ENCODE data around the gene PRKACA.

PRKACA gene

GRCh38 chr19:14116525-14116917, 1.0 kb downstream of the PRKACA start:
- peak overlapping the region; percentile 85 to 100 for H3K27ac ChIP-seq
- no peak for DNase-seq (ENCODE audit: low spot score)
- H3K4me3 ChIP-seq = peak overlapping the region; percentile 98
- no peak for TF ChIP-seq CTCF (IDR thresholded peaks at IDR 0.05)

- no peak for TF ChIP-seq CTCF (IDR thresholded peaks at IDR 0.05)
- Histone ChIP-seq H3K27ac (peak overlapping the region; percentile 85 to 100), H3K4me3 (peak overlapping the region; percentile 98)
- DNase-seq (ENCODE audit: low spot score) = no peak
Observed at GRCh38 chr19:14115756-14116155, 1.8 kb downstream of the PRKACA start.

GRCh38 chr19:14114854-14115253, 2.7 kb downstream of the PRKACA start:
- Histone ChIP-seq H3K27ac (peak overlapping the region; percentile 23 to 100), H3K4me3 (no peak overlapping the region)
- TF ChIP-seq CTCF (IDR thresholded peaks at IDR 0.05) = no peak
- no peak for DNase-seq (ENCODE audit: low spot score)

- no peak for TF ChIP-seq CTCF (IDR thresholded peaks at IDR 0.05)
- Histone ChIP-seq H3K4me3 (no peak overlapping the region), H3K27ac (peak overlapping the region; percentile 23 to 100)
- no peak for DNase-seq (ENCODE audit: low spot score)
Observed at GRCh38 chr19:14114439-14114838, 3.1 kb downstream of the PRKACA start.

GRCh38 chr19:14113762-14114414, 3.7 kb downstream of the PRKACA start:
- no peak for TF ChIP-seq CTCF (IDR thresholded peaks at IDR 0.05)
- peak overlapping the region; percentile 79 to 100 for H3K27ac ChIP-seq
- DNase-seq (ENCODE audit: low spot score) = no peak
- H3K4me3 ChIP-seq = peak overlapping the region; percentile 65

GRCh38 chr19:14112809-14113385, 4.7 kb downstream of the PRKACA start:
- H3K4me3 ChIP-seq = peak overlapping the region; percentile 65
- no peak for TF ChIP-seq CTCF (IDR thresholded peaks at IDR 0.05)
- no peak for DNase-seq (ENCODE audit: low spot score)
- H3K27ac ChIP-seq = peak overlapping the region; percentile 79 to 100
